Non-pigmented ciliary epithelial cell (primary cell): ENCODE measurements around the gene GATC.

Source experiments
- DNase-seq: peaks from one replicate; pipeline ENCODE4 v3.0.0-alpha.2; 2010; ENCODE audit warnings: low read depth

GATC gene

GRCh38 chr12:120497524-120498150 is 51.4 kb downstream of the GATC start:
- no peak for DNase-seq

- no peak for DNase-seq
Observed at GRCh38 chr12:120498870-120499515, 52.7 kb downstream of the GATC start.

GRCh38 chr12:120500581-120500980 is 54.3 kb downstream of the GATC start:
- DNase-seq: no peak

GRCh38 chr12:120504587-120504986 is 58.3 kb downstream of the GATC start:
- no peak for DNase-seq

DNA sequence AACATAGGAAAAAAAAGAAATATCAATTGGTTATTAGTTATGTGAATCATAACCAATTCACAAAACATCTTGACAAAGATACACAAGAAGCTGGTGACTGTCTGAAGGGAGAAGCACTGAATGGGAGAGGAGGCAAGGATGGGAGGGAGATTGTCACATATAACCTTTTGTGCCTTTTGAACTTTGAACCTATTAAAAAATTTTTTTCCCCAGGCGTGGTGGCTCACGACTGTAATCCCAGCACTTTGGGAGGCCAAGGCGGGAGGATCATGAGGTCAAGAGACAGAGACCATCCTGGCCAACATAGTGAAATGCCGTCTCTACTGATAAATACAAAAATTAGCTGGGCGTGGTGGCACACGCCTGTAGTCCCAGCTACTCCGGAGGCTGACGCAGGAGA is 62.3 kb downstream of the GATC start:
- DNase-seq: no peak
